Activated CD4-positive, alpha-beta T cell treated with anti-CD3 and anti-CD28 coated beads, Interleukin-2, Interleukin-6, amounts not matched to agents 100 ng/mL and 50 ng/mL, durations not matched to agents 16 hours and 8 hours (primary cell): ENCODE measurements around the gene NMU.
"Not testable (repeated sequence)": the region's sequence is repeated elsewhere in the genome, so short reads cannot be mapped to it uniquely, and the experiment has no call there.

Experiments
- DNase-seq: peaks from one replicate; pipeline ENCODE4 v3.0.0-alpha.2; 2020

The NMU gene

GRCh38 chr4:55553441-55554201, 82.5 kb downstream of the NMU start:
- peak; percentile 43 for DNase-seq

- DNase-seq, result not testable (repeated sequence)
These were observed 84.1 kb downstream of the NMU start for GRCh38 chr4:55551964-55552363.

GRCh38 chr4:55549888-55550287, 86.2 kb downstream of the NMU start:
- peak; percentile 63 for DNase-seq

GRCh38 chr4:55547918-55548317, 88.2 kb downstream of the NMU start:
- DNase-seq, result no peak

GRCh38 chr4:55547466-55547770, 88.7 kb downstream of the NMU start:
- DNase-seq, result no peak

GRCh38 chr4:55546756-55547465, 89.2 kb downstream of the NMU start, which contains the start of gene CLOCK:
Gene CLOCK, minus strand, starts transcription at chr4:55546909. Its CDS starts 64,124 bp downstream, at chr4:55482785.
- DNase-seq, result peak; percentile 87

GRCh38 chr4:55546506-55546755, 89.7 kb downstream of the NMU start:
- no peak for DNase-seq

- DNase-seq, result peak; percentile 72
These were observed 90.2 kb downstream of the NMU start for GRCh38 chr4:55545641-55546505.
